ENCODE data around the gene DNAJC13.

GRCh38 chr3:132435224-132435910 is 18.1 kb downstream of the DNAJC13 start:
- no peak for TF ChIP-seq CTCF (IDR thresholded peaks at IDR 0.05)
- no peak for TF ChIP-seq POLR2AphosphoS5 (IDR thresholded peaks at IDR 0.05)
- no peak for TF ChIP-seq EP300 (IDR thresholded peaks at IDR 0.05)

All from sigmoid colon (tissue), 4 donors.